GM21381 (cell line): Measurements from ENCODE around the gene PGAM5.
"Not testable (repeated sequence)": the region's sequence is repeated elsewhere in the genome, so short reads cannot be mapped to it uniquely, and the experiment has no call there.

ENCODE experiments used
- ATAC-seq: cut with Tn5 transposase; IDR thresholded peaks from one replicate; pipeline ENCODE4 v1.9.1; 2021; ENCODE audit warnings: mild to moderate bottlenecking, moderate library complexity; ENCODE audit not compliant: unreplicated experiment

PGAM5 gene

GRCh38 chr12:132687211-132688164 is 23.2 kb upstream of the PGAM5 start, which contains the start of the genes POLE and PXMP2:
Gene POLE (minus strand): TSS chr12:132687342. CDS start chr12:132687315, 27 bp downstream.
Gene PXMP2 (plus strand): TSS chr12:132687587. CDS start chr12:132687671, 84 bp downstream.
- peak; percentile 94 for ATAC-seq

DNA sequence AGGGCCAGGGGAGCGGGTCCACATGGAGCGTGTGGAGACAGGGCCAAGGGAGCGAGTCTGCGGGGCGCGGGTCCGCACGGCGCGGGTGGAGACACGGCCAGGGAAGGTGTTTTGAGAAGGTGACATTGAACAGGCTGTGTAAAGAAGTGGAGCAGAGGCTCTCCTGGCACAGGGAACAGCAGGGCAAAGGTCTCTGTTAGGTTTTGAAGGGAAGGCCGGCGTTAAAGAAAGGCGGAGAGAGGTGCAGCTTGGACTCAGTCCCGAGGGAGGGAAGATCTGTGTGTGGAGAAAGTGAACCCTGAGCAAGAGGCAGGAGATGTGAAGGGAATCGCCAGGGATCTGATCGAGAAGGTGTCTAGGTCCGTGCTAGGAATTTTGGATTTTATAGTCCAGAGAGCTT is 21.4 kb upstream of the PGAM5 start:
- no peak for ATAC-seq

- ATAC-seq = no peak
Observed at GRCh38 chr12:132690112-132690511, 20.5 kb upstream of the PGAM5 start.

DNA sequence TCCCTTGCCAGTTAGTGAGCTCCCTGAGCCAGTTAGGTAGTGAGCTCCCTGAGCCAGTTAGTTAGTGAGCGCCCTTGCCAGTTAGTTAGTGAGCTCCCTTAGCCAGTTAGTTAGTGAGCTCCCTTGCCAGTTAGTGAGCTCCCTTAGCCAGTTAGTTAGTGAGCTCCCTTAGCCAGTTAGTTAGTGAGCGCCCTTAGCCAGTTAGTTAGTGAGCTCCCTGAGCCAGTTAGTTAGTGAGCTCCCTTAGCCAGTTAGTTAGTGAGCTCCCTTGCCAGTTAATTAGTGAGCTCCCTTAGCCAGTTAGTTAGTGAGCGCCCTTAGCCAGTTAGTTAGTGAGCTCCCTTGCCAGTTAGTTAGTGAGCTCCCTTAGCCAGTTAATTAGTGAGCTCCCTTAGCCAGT is 18.6 kb upstream of the PGAM5 start:
- not testable (repeated sequence) for ATAC-seq

- ATAC-seq = not testable (repeated sequence)
Observed at GRCh38 chr12:132694888-132695287, 15.8 kb upstream of the PGAM5 start.

DNA sequence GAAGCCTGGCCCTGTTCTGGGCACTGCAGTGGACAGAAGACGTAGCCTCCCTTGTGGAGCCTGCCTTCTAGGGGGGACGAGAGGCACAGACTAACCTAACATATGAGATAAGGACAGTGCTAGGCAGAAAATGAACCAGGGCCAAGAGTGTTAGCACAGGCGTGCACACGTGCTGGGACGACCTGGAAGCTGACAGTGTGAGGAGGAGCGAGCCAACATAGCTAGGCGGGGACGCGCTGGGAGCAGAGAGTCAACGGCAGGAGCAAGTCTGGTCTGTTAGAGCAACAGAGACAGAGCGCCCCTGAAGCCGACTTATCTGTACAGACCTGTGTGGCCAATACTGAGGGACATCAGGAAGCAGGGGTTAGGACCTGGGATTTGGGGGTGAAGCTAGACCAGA is 15.2 kb upstream of the PGAM5 start:
- ATAC-seq = no peak

DNA sequence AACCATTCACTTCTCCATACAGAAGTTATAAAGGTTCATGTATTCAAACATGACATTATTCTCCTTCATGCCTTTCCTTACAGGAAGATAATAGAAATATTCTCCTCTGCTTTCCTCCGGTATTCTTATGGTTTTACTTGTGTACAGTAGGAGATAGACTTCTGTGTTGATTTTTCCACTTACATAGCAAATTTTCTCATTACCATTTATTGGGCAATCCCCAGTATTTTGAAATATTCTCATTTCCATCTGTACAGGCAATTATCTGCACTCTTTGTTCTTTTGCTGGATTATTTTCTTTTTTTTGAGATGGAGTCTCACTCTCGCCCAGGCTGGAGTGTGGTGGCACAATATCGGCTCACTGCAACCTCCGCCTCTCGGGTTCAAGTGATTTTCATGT is 12.3 kb upstream of the PGAM5 start:
- no peak for ATAC-seq

DNA sequence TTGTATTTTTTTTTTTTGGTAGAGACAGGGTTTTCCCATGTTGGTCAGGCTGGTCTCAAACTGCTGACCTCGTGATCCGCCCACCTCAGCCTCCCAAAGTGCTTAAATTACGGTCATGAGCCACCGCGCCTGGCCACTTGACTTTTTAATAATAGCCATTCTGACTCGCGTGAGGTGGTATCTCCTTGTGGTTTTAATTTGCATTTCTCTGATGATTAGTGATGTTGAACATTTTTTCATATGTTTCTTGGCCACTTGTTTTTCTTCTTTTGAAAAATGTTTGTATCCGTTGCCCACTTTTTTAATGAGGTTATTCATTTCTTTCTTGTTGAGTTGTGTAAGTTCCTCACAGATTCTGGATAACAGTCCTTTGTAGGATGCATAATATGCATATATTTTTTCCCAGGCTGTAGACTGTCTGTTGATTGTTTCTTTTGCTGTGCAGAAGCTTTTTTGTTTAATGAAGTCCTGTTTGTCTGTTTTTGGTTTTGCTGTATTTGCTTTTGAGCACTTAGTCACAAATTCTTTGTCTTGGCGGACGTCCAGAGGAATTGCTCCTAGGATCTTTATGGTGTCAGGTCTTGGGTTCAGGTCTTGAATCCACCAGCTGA is 10.3 kb upstream of the PGAM5 start:
- no peak for ATAC-seq

- no peak for ATAC-seq
Observed at GRCh38 chr12:132702640-132703039, 8.0 kb upstream of the PGAM5 start.

DNA sequence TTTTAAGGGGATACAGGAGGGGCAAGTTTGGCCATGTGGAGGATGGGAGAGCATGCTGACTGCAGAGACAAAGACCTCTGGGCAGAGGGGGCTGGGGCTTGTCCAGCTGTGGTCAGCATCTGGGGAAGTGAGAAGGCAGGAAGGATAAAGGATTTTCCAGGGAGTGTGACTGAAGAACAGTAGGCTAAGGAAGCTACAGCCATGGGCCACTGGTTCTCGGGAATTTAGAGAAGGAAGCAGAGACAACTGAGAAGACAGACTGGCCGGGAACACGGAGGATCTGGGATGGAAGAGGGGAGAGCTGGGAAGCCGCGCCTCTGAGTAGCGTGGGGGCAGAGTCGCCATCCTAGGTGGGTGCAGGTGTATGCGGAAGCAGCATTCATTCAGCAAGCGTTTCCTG is 7.0 kb upstream of the PGAM5 start:
- no peak for ATAC-seq

DNA sequence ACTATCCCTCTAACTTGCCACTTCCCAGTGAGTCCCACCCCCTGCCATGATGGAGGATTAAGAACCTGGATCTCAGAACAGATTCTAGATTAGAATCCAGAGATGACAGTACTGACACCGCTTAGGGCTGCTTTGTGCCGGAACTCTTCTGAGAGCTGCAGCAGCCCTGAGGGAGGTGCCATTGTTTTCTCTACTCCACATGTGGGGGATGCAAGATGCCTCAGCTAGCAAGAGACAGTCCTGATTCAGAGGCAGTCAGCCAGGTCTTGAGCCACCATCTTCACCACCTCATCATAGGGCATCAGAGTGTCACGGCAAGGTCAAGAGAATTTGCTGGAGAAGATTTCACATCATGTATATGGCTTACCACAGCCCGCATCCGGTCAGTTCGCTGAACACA is 3.4 kb upstream of the PGAM5 start:
- no peak for ATAC-seq

GRCh38 chr12:132708150-132708549 is 2.5 kb upstream of the PGAM5 start:
- no peak for ATAC-seq

DNA sequence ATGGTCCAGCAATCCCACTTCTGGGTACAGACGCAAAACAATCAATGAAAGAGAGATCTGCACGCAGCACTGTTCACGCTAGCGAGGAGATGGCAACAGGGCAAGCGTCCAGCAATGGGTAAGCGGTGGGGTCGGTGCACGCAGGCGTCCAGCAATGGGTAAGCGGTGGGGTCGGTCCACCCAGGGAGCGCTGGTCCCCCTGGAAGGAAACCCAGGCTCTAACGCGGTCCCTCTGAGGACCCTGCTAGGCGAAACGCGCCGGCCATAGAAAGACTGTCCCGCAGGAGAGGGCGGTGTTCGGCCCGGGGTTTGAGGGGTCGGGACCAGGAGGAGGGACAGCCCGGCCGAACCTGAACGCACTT is 618 bp upstream of the PGAM5 start:
- peak; percentile 22 for ATAC-seq

DNA sequence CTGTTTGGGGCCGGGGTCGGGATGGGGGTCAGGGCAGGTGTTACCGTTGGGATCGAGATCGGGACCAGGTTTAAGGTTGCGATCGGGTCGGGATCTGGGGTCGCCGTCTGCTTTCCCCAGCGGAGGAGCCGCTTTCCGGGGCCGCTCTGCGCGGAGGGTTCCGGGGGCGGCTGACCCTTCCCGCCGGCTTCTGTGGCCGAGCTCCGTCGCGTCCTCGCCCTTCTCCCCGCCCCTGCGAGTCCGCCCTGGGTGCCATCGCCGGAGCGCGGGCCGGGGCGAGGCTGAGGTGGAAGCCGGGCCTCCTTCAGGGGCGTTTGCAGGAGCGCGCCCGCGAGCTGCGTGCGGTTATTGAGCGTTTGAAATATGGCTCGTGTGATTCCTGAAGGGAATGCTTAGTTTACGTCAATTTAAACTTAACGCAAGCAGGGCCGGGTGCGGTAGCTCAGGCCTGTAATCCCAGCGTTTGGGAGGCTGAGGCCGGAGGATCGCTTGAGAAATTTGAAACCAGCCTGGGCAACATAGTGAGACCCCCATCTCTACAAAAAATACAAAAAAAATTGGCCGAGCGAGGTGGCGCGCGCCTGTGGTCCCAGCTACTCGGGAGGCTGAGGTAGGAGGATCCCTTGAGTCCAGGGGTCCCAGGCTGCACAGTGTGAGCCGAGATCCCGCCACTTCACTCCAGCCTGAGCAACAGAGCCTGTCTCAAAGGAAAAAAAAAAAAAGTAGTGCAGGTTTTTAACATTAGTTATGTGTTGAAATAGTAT is 620 bp downstream of the PGAM5 start:
- no peak for ATAC-seq

- ATAC-seq = no peak
Observed at GRCh38 chr12:132713123-132713522, 2.5 kb downstream of the PGAM5 start.

- no peak for ATAC-seq
Observed at GRCh38 chr12:132715874-132716273, 5.2 kb downstream of the PGAM5 start.

DNA sequence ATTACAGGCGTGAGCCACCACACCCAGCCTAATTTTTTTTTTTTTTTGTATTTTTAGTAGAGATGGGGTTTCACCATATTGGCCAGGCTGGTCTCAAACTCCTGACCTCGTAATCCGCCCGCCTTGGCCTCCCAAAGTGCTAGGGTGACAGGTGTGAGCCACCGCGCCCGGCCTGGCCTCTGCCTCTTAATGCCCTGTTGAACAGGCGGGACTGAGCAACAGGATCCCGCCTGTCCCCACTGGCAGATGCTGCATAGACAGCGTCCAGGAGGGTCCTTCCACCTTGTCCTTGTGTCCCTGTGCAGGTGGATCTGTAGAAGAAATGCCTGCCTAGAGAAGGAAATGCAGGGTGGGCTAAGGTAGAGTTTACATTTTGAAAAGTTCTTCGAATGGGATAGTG is 5.7 kb downstream of the PGAM5 start:
- no peak for ATAC-seq

DNA sequence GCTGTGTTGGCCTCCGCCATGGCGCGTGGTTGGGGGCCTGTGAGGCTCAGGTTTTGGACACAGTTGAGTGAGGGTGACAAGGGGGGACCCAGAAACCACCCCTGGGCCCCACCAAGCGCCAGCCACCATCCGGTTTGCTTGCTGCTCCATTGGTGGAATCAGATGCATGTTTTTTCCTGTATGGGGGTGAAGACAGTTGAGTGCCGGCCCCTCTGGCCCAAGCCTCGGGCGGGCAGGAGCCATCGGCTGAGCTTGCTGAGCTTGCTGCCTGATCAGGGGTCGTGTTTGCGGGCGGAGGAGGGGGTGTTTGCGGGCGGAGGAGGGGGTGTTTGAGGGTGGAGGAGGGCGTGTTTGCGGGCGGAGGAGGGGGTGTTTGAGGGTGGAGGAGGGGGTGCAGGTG is 6.4 kb downstream of the PGAM5 start:
- ATAC-seq = no peak

DNA sequence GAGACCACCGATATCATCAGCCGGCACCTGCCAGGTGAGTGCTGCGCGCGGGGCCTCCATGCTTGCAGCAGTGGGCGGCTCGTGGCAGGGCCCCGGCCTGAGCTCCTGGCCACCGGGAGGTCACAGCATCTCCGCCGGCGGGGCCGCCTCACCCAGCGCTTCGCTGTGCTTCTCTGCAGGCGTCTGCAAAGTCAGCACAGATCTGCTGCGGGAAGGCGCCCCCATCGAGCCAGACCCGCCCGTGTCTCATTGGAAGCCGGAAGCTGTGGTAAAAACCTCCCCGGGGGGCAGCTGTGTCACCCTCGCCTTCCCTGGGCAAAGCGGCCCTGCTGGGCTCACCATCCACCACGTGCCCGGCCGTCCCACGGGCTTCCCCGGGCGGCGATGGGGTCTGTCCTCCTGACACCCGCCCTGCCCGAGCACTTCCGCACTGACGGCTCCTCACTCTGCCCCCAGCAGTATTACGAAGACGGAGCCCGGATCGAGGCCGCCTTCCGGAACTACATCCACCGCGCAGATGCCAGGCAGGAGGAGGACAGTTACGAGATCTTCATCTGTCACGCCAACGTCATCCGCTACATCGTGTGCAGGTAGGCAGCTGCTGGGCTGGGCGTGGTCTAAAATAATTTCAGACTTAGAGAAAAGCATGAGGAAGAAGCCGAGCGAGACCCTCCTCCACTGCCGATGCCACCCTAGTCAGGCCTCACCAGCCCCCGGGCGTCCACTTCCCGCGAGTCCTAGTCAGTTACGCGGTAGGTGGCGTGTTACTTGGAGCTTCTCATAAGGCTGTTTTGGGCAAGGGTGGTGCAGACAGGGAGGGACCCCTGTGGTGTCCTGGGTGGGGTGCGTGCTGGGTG is 7.1 kb downstream of the PGAM5 start:
- ATAC-seq = no peak

GRCh38 chr12:132718644-132719043 is 8.0 kb downstream of the PGAM5 start:
- no peak for ATAC-seq
